GM19193 (cell line): ENCODE measurements around the gene AFAP1.

ENCODE experiments used
- POLR2A ChIP-seq: IDR thresholded peaks from 4 replicates; pipeline ENCODE4 v1.6.1; 2011; ENCODE audit not compliant: insufficient read depth, insufficient read length; ENCODE audit errors: extremely low read depth

Gene AFAP1

GRCh38 chr4:7974425-7974824, 34.8 kb upstream of the AFAP1 start:
- TF ChIP-seq POLR2A, result no peak

DNA sequence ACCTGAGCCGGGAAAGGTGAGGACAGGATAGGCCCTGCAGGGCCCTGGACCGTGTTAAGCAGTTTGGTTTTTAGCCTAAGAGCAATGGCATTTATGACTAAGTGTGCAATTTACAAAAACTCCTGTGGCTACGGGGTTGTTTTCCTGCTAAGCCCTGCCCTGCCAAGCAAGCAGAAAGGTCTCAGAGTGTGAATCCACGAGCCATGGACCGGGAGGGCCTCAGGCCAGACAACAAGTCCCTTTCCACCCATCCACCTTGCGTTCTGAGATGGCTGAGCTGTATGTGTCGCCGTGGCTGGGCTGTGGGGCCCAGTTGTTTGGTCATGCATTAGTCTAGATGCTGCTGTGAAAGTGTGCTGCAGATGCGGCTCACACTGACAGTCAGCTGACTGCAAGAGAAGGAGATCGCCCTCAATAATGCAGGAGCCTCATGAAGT, 33.9 kb upstream of the AFAP1 start:
- TF ChIP-seq POLR2A, result no peak

DNA sequence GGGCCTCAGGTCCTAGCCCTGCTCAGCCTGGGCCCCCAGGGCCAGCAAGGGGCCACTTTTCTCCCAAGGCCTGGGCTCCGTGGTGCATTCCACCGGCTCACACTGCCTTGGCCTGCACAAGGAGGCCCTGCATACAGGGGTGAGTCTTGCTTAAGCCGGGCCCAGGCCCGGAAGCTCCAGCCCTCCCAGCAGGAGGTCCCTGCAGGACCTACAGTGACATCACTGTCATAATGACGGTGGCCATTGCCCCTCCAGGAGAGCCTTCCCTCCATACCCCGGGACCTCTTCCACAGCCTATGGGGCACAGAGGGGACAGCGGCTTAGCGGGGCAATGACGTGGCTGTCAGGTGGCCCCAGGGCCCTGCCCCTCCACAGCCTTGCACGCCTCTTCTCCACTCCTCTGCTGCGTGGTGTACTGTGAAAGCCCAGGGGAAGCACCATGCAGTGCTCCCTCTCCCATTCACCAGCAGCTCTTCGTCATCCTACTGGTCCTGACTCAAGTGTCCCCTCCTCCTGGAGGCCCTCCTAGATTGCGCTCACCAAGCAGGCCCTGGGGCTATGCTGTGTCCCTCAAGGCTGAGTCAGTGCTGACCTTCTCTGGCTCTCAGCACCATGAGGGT, 32.3 kb upstream of the AFAP1 start:
- no peak for TF ChIP-seq POLR2A

GRCh38 chr4:7971159-7971631, 31.5 kb upstream of the AFAP1 start:
- TF ChIP-seq POLR2A, result no peak

GRCh38 chr4:7970361-7970946, 30.8 kb upstream of the AFAP1 start:
- TF ChIP-seq POLR2A, result no peak

GRCh38 chr4:7968262-7968896, 28.7 kb upstream of the AFAP1 start:
- TF ChIP-seq POLR2A, result no peak

GRCh38 chr4:7967501-7968261, 28.0 kb upstream of the AFAP1 start:
- TF ChIP-seq POLR2A, result no peak

DNA sequence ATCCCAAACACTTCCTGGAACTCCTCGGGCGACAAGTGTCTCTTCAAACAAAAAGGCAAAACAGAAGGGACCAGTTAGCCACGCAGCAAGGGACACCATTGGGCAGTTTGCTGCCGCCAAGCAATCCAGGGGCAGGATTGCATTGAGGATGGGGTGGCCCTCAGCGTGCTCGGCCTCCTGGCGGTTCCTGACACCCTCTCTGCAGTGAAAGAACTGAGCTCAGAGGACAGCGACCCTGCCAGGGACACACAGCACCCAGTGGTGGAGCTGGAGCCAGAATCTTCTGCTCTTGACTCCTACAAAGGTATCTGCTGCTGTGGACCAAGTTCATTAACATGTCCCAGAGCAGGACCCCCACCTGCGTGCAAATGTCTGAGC, 27.4 kb upstream of the AFAP1 start:
- no peak for TF ChIP-seq POLR2A

DNA sequence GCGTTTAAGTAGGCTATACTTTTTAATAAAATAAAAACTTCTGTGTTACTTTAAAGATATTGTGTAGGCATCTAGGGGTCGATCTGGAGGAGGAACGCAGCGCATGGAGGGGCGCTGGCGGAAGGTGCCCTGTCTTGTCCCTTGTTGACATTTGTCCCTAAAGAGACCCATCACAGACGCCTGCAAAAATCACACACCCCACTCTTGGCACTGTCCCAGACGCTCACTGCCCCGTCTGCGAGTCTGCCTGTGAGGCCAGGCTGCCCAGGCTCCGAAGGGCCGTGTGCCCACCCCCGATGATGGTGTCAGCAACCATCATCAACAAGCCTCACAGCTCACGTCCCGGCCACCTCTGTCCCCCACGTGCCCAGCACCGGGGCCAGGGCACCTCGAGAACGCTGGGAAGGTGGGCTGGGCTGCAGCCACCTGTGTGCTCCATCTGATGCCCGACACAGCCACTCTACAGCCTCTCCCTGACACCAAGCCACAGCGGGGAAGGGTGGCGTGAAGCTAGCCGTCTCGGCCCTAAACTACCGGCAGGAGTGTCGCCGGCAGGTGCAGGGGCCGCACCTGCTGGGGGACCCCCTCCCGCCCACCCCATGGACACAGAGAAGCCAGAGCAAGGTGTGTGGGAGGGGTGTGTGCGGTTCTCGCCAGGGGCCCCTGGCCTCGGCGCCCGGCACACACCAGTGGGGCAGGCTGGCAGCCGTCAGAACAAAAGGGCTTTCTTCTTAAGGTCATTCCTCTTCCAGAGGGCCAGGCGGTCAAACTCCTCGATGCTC, 26.8 kb upstream of the AFAP1 start:
- no peak for TF ChIP-seq POLR2A

DNA sequence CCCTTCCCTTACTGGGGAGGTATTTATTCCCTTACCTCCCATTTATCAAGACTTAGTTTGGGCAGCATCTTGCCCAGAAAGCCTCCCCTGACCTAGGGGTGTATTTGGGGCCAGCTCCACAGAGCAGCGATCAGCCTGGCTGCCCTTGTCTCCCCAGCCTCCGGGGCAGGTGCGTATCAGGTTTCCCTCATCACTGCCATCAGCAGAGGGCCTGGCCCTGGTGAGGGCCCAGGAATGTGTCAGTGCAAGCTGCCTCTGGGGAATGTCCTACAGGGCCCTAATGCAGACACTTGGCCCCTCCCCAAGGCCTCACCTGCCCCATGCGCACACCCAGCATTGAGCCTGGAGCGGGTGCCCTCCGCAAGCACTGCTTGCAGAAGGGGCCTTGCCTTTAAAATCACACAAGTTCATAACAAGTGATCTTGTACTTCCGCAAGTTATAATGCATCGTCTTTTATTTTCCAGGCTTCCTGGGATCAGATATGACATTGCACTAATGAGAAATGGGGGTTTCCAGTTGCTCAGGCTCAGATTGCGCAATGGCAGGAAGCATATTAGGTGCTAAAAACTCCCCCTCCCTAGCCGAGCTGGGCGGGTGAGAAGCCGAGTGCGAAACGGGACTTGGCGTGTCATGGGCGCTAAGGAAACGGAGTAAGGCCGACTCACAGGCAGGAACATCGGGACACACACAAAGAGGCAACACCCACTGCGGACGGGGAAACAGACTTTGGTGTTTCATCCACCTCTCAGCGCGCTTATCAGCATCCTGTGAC, 25.4 kb upstream of the AFAP1 start:
- TF ChIP-seq POLR2A, result no peak

GRCh38 chr4:7964459-7964858, 24.8 kb upstream of the AFAP1 start:
- no peak for TF ChIP-seq POLR2A

DNA sequence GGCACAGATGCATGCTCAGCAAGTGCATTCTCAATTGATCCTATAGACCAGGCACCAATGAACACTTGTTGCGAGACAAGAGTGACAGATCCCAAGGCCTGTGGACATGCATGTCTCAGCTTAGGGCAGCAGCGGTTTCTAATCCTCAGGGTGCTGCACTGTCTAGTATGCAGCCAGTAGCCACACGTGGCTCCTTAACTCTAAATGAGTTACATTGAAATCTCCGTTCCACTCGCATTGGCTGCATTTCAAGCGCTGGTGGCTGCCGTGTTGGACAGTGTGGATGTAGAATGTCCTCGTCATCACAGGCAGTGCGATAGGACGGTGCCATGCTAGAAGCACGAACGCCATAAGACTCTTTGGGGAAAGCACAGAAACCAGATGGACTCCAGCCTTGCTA, 24.0 kb upstream of the AFAP1 start:
- TF ChIP-seq POLR2A, result no peak

- no peak for TF ChIP-seq POLR2A
These were observed 23.2 kb upstream of the AFAP1 start for GRCh38 chr4:7962609-7963508.
